ENCODE results near the gene PWWP2B. TPM values are rescaled to one million over a fixed set of nuclear protein-coding genes. Genes with fewer than 3 reads are reported as not detected.

PWWP2B gene
- total and polyA plus RNA-seq, 2 donors (not counting 3 experiments of a cell fraction or from before 2014, with no cell fraction given): 4.6 to 11.8 TPM

DNA sequence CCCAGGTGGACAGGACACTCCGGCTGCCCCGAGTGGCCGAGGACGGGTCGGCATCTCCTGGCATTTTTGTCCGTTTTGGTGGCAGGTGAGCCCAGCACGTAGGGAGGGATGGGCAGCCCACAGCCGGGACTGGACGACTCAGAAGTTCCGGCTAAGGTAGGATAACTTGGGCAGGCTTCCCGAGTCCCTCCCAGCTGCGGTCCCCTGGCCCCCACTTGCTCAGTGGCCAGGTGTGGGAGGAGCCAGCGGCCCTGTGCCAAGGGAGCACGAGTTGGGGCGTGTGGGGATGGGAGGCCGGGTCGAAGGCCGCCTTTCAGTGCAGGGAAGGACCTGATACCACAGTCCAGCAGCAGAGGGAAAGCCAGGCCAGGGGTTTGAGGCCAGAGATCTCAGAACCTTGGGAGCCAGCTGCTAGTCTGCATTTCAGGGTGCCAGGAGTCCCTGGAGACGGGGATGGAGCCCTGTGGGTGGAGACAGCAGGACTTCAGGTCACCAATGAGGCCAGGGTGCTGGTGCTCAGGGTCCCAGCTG, 58.5 kb downstream of the PWWP2B start:
- no peaks in the 10 kb centered on the region for H3K9me3 ChIP-seq (replicated peaks; ENCODE audit: control insufficient read depth, insufficient read depth, low read length)
- intact Hi-C loops (cut with micrococcal nuclease): no loop called here
- POLR2A ChIA-PET: no interaction called here

More for the DNA sequence above, 58.5 kb downstream of the PWWP2B start:
- Histone ChIP-seq H3K27ac (ENCODE audit: insufficient read depth, low read depth, low read length) (no peak overlapping the region), H3K79me2 (ENCODE audit: control insufficient read depth, insufficient read depth, low read length) (no peaks in the 10 kb centered on the region), H2AFZ (ENCODE audit: low read depth, low read length) (no peak overlapping the region), H3K9ac (replicated peaks; ENCODE audit: extremely low read depth, insufficient read depth, low read length) (no peak overlapping the region), H3K27me3 (ENCODE audit: control insufficient read depth in 2 of 2, insufficient read depth in 2 of 2, low read length in 2 of 2) (no peaks in the 10 kb centered on the region), H3K9me1 (replicated peaks; ENCODE audit: control insufficient read depth, extremely low read depth, insufficient read depth, low read length) (no peaks in the 10 kb centered on the region), H3K4me2 (ENCODE audit: insufficient read depth, low read length) (no peak overlapping the region), H3K4me1 (ENCODE audit: control insufficient read depth, extremely low read depth, insufficient read depth, low read length) (peaks cover 4% of the 10 kb centered on the region), H3K4me3 (replicated peaks in 1 of 3; ENCODE audit: insufficient read depth in 1 of 3, low read depth in 1 of 3, low read length in 3 of 3) (no peak overlapping the region), H3K36me3 (ENCODE audit: control insufficient read depth in 2 of 2, extremely low read depth in 1 of 2, insufficient read depth in 2 of 2, low read length in 2 of 2) (no peaks in the 10 kb centered on the region), H4K20me1 (replicated peaks; ENCODE audit: control insufficient read depth, extremely low read depth, insufficient read depth, low read length) (no peaks in the 10 kb centered on the region)
- no TSS peak for BruUV-seq (replicated peaks)
- CTCF ChIA-PET: interaction anchor here (1.2 kb wide), 1 partner anchor 181 kb away, joined by 4 read pairs; no protein-coding TSS in a partner anchor
- dilution Hi-C loops (cut with MboI; ENCODE audit: extremely low pct_ligation_motif_present, low sequenced_read_pairs): no loop called here
- DNase-seq (ENCODE audit: low read depth, low spot score) (no peak), FAIRE-seq (no peak)
- no peak for TF ChIP-seq POLR2A (IDR thresholded peaks at IDR 0.05; ENCODE audit: low read depth, low read length)
- TF ChIP-seq, protein P1, sequence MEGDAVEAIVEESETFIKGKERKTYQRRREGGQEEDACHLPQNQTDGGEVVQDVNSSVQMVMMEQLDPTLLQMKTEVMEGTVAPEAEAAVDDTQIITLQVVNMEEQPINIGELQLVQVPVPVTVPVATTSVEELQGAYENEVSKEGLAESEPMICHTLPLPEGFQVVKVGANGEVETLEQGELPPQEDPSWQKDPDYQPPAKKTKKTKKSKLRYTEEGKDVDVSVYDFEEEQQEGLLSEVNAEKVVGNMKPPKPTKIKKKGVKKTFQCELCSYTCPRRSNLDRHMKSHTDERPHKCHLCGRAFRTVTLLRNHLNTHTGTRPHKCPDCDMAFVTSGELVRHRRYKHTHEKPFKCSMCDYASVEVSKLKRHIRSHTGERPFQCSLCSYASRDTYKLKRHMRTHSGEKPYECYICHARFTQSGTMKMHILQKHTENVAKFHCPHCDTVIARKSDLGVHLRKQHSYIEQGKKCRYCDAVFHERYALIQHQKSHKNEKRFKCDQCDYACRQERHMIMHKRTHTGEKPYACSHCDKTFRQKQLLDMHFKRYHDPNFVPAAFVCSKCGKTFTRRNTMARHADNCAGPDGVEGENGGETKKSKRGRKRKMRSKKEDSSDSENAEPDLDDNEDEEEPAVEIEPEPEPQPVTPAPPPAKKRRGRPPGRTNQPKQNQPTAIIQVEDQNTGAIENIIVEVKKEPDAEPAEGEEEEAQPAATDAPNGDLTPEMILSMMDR (IDR thresholded peaks at IDR 0.05; ENCODE audit: extremely low read depth in 1 of 2, insufficient read depth in 1 of 2, low read depth in 1 of 2, low read length in 2 of 2): no peak
- TF ChIP-seq POLR2AphosphoS5 (IDR thresholded peaks at IDR 0.05; ENCODE audit: insufficient read depth, low read depth, low read length): no peak
- TF ChIP-seq JUN (IDR thresholded peaks at IDR 0.05; ENCODE audit: borderline replicate concordance, insufficient read depth, insufficient read length, low read depth): no peak
- no peak for TF ChIP-seq EZH2 (IDR thresholded peaks at IDR 0.05; ENCODE audit: borderline replicate concordance, low read depth, low read length, severe bottlenecking)
- TF ChIP-seq, protein P2, sequence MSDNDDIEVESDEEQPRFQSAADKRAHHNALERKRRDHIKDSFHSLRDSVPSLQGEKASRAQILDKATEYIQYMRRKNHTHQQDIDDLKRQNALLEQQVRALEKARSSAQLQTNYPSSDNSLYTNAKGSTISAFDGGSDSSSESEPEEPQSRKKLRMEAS (IDR thresholded peaks at IDR 0.05; ENCODE audit: insufficient read depth, insufficient read length): no peak
- no peak for TF ChIP-seq MYC (IDR thresholded peaks at IDR 0.05; ENCODE audit: low read depth, low read length)
- TF ChIP-seq GATA2 (IDR thresholded peaks at IDR 0.05; ENCODE audit: insufficient read depth, insufficient read length, low read depth, low read length): no peak
- TF ChIP-seq FOS (IDR thresholded peaks at IDR 0.05; ENCODE audit: borderline replicate concordance, insufficient read depth, low read length): no peak
